Left hindlimb (tissue), 1 donor: Measurements from ENCODE around the gene RHOT1.
"Not testable (repeated sequence)": the region's sequence is repeated elsewhere in the genome, so short reads cannot be mapped to it uniquely, and the experiment has no call there.

Experiments
- DNase-seq: peaks from one replicate; pipeline ENCODE4 v3.0.0-alpha.2; 2018

Gene RHOT1

DNA sequence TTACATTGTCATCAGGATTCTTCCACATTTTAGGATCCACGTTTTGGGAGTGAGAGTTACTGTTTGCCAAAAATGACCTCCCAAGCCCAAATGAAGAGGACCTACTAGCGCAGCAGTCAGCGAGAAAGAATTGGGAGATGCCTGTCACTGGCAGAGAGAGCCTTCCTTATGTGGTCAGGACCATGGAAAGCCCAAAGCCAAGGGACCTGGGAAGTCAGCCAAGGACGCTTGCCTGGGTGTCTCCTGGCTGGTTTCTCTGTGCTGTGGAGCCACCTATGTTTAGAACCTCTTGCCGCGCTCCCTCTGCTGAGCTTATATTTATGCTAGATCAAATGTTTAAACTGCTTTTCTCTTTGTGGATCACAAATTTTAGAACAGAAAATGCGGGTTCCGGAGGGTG is 98.4 kb downstream of the RHOT1 start:
- peak; percentile 52 for DNase-seq

DNA sequence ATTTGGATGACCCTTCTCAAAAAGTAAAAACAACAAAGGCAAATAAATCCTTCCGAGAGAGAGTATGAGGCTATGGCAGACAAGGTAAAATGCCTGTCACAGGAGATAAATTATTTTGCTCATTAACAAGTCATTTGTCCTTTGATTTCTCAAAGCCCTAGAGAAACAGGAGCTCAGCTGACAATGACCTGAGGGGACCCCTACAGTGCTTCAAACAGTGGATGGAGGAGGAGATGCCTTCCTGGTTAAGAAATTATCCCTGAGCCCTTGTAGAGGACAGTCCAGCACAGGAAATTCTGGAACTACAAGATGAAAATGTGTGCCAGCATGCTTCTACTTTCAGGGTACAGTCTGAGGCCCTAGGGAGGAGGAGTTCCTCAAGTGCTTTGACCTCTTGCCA is 99.3 kb downstream of the RHOT1 start:
- DNase-seq: no peak

DNA sequence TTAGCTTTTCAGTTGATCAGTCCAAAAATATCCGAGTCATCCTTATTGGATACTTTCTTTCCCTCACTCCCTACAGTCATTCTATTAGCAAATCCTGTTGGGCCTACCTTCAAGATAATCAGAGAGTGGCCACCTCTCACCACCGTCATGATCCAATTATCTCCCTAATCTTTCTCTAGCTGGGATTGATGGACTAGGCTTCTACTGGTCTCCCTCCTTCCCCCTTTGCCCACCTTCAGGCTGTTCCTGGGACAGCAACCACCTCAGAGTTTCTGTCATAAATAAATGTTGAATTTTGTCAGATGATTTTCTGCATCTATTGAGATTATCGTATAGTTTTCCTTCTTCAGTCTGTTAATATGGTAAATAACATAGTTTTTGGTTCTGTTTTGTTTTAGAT is 107.2 kb downstream of the RHOT1 start:
- DNase-seq: no peak

DNA sequence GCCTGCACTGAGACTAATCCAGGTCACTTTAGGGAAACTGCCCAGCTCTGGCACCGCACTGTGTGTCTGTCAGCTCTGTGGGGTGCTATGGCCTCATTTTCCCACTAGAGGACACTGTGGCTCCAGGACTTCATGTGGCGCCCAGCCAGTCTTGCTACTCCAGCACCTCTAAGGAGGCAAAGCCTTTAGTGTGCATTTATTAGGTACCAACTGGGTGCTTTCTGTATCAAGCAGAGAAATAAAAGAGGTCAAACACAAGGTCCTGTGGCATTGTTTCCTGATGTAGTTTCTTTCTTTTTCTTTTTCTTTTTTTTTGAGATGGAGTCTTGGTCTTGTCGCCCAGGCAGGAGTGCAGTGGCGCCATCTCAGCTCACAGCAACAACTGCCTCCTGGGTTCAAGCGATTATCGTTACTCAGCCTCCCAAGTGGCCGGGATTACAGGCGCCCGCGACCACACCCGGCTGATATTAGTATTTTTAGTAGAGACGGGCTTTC is 110.9 kb downstream of the RHOT1 start:
- peak; percentile 72 for DNase-seq

DNA sequence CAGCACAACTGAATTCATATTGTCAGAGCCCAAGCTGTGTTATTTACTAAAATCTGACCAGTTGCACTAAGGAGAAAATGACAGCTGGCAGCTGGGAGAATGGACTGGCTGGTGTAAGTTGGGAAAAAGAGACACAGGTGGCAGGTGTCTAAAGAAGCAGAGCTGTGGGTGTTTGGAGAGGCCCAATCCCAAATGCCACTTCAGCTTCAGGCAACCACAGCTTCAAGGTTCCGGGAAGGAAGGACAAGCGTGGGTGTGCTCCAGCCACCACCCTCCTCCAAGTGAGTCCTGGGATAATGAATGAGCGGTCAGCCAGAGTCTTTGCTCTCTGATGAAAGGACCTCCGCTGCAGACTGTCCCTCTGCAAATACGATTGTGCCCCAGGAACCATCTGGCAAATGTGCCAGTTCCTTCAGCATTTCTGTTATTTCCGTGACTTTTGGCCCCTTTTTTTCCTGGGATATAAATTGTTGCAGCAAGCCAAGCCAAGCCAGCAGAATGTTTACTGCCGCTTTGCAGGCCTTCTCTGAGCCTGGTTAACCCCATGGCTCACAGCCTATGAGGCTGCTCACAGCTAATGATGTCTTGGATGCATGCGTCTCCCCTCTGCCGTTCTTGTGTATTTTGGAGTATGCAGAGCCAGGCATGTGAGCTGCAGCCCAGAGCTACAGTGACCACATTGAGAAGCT is 113.9 kb downstream of the RHOT1 start:
- DNase-seq: no peak

DNA sequence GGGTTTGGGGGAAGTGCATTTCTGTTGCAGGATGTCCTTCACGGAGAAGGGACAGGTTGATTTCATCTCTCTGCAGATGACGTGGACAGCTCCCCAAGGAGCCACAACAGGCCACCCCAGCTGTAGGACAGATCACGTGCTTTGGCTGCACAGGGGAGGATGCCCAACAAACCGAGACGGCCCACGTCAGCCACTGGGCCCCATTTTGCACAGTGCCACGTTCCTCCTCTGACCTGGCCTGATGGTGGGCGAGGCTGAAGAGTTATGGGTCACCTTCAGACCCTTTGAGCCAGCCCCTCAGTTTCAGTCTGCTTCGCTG is 114.4 kb downstream of the RHOT1 start:
- DNase-seq: no peak

DNA sequence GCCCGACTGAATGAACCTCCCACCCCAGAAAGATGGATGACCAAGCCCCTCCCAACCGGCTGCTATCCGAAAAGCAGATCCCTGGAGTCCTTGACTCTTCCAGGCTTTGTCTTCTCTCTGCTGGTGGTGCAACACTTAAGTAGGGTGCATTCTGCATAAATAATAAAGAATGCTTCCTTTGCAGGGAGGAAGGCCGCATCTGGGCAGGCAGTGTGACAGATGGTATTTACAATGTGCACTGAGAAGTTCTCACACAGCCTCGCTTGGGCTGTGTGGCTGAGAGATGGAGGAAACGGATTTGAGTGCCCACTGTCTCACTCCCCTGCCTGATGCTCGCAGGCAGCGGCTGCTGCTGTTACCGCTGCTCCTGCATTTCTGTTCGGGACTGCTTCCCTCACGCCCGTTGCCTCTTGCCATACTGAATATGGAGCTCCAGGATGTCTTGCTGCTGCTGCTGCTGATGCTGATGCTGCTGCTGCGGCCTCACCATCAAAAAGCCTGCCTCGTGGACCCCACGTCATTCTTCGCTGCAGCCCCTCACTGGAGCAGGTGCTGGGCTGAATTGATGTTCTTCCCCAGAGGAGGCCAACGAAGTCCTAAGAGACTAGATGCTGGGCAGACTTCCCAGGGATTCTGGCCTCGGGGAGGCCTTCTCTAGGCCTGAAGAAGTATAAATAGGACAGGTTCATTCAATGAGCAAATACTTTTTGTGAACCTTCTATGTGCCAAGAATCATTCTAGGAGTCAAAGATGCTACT is 116.3 kb downstream of the RHOT1 start:
- DNase-seq: no peak

DNA sequence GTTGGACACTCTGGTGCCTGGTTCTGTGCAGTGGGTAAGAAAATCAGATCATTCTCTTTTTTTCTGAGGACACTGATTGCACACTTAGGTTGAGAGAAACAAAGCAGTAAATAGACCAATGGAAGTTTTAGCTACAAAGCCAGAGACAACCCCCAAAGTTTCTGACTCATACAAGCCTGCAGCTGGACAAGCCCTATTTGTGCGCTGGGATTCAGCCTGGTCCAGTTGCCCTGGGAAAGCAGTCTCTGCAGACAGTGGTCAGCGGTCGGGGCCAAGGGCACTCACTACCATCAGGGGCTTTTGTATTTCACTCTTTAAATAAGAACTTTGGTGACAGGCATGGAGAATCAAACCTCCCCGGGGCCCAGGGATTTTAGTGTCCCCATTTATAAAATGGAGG is 117.3 kb downstream of the RHOT1 start:
- no peak for DNase-seq

DNA sequence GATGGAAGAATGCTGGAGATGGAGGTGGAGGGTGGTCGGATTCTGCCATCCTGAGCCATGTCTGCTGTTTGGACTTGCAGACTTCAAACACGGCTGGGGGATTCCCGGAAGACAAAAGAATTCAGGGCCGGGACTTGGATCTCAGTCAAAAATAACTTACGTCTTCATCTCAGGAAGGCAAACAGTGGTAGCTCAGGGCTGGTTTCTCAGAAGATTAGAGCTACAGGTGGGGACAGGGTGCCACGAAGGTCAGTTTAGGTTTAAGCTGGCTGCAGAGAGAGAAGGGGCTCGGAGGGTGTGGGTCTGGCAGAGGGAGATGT is 119.1 kb downstream of the RHOT1 start:
- DNase-seq: no peak

DNA sequence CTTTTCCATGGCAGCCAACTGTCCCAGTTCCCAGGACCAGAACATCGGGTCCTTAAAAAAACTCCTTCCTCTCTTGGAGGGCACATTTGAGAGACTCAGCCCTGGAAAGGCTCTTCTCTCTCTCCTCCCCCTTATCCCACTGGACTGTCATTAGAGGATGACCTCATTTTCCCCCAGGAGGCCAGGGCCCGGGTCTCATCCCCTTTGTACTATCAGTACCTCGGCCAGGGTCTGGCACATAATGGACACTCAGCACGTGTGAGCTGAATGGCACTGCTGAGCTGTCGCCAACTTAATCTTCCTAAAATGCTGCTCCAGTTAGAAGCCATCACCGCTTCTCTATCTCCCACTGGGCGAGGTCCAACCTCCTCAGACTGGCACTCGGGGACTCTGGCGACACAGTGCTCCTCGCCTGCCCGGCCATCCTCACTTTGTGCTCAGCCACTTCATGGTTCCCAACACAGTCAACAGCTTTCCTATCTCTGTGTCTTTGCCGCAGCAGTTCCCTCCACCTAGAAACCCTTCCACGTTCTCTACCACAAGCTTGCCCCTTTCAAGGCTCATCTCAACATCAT is 119.7 kb downstream of the RHOT1 start:
- DNase-seq: no peak

DNA sequence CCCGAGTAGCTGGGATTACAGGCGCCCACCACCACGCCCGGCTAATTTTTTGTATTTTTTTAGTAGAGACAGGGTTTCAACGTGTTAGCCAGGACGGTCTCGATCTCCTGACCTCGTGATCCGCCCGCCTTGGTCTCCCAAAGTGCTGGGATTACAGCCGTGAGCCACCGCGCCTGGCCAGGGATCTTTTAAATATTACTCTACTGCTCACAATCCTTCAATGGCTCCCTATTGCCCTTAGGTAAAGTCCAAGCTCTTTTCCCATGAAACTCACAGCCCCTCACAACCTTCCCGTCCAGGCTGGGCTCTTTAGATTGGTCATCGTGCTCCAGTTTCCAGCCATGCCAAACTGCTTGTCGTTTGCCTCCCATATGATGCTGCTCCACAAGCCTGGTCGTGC is 121.2 kb downstream of the RHOT1 start:
- DNase-seq: not testable (repeated sequence)

DNA sequence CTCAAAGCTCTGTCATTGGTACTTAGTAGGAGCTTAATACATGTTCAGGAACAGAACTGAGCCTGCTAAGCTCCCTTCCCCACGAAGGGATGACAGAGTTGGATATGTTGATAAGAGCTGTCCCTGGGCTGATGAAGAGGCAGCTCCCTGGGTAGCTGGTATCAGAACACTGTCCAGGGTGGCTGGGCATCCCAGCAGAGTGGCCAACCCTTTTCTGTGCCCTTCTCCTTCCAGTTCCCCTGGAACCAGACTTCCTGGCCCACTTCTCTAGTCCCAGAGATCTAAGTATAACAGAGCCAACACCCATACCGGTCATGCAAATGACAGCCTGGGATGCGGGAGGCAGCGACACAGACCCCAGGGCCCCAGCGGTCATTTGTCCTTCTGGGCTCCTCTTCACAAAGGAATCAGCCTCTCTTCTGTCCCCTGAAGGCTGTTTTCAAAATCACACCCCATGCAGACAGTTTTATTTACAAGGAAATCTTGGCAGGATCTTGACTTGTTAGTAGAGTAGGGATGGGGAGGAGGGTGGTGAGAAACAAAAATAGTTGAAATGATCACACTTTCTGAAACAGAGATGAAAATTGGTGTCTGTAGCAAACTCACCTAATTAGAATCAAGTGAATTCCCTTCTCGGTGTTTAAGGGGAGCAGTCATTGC is 122.0 kb downstream of the RHOT1 start:
- DNase-seq: no peak

DNA sequence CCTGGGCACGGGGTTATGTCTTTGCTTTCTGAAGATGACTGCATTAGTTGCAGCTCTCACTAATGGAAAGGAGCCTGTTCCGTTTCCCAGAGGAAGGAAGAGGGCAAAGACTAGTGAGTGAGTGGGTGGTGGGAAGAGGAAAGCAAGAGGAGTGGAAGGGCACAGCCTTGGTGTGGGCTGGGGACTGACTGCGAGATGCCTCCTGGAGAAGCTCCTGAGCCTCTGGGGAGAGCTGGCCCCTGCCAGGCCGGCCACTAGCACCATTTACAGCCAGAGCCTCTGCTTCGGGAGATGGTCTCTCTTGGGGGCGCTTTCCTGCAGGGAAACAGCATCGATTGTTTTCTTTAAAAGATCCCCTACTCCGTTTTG is 122.5 kb downstream of the RHOT1 start:
- no peak for DNase-seq

DNA sequence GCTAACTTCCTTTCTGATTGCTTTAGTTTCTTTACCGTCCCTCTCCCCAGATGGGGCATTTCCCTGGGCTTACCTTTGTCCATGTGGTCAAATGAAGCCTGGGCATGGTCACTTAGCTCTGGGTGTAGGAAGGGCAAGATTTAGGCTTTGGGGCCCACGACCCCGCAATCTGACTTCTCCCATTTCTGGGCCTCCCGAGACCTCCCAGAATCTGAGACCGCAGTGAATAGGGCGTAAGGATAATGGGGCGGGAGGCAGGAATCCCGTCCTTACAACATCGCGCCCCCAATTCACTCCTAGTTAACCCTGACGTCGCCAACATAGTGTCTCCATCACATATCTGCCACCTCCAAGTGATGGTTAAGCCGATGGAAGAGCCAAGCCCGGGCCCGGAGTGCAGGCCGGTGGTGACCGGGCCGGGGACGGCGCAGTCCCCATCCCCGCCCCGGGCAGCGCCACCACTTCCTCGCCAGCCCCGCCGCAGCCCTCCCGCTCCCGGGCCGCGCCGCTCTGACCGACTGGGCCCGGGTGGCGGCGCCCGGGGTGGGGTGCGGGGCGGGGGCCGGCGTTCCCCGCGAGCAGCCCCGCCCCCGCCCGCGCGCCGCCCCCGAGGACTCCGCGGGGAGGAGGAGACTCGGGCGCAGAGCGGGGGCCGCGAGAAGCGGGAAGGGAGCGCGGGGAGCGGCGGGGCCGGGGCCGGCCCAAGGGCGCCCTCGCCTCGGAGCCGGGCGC is 123.1 kb downstream of the RHOT1 start, which contains the start of gene RHBDL3:
RHBDL3 (plus strand) TSS at position 641 of the 732 bp plus-strand sequence. CDS start 358 bp downstream, outside the sequence.
- DNase-seq: no peak

DNA sequence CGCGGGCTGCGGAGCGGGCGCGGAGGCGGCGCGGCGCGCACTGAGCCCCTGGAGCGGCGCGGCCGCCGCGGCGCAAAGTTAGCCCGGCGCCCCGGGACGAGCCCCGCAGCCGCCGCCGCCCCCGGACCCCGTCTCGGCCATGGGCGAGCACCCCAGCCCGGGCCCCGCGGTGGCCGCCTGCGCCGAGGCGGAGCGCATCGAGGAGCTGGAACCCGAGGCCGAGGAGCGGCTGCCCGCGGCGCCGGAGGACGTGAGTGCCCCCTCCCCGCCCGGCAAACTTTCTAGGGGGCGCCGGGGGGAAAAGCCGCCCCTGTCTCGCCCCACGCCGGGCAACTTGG is 123.7 kb downstream of the RHOT1 start:
- no peak for DNase-seq

DNA sequence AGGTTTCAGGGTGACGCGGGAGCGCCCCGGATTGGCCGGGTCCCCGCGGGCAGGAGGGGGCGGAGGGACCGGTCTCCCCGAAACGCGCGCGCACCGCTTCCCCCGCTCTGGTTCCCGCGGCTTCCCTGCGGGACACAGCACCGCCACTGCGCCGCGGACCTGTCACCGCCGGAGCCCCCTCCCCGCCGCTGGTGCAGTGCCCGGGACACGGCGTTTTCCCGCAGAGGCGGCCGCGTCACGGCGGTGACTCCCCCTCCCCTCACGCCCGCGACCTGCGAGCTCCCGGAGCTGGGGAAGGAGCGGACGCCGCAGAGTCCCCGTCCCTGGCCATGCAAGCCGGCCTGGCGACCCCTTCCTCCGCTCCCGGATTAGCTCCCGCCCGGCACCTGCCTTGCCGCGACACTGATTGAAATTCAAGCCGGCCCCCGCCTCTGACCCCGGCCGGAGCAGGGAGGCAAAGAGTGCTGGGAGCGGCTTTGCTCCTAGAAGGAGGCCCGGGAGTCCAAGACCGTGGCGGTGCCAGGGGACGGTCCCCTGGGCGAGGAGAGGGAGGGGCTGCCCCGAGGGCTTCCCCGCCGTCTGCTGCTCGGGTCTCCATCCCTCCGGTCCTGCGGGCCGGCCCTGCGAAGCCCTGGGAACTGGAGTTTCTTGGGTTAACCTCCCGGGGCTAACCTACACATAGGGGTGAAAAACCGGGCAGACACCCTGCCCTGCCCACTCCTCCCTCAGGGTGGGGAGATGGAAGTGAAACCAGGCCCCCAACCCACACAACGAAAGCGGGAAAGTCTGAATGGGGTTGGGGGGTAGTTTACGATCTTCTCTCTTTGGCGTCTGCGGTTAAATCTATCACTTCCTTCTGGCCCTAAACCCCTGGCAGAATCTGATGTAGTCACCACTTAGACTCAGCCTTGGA is 124.3 kb downstream of the RHOT1 start:
- DNase-seq: no peak

DNA sequence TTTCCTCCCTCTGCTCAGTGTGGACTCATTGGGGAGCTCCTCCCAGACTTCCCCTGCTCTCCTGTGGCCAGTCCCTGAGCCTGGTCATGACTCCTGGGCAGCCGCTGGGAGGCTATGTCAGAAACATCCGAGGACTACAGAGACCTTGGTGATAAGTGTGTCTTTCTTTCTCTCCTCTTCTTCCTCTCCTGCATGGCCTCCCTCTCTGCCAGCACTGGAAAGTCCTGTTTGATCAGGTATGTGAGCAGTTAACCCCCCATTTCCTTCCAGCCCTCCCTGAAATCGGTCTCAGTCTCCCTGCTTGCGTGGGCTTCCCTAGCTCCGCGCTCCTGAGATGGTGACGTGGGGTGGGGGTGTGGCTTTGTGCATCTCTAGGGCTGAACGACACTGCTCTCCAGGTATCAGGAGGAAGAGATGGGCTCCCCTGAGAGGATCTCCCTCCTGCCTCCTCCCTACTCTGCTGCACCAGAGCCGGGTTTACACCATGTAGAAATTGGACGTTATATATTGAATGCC is 125.4 kb downstream of the RHOT1 start:
- DNase-seq: no peak

DNA sequence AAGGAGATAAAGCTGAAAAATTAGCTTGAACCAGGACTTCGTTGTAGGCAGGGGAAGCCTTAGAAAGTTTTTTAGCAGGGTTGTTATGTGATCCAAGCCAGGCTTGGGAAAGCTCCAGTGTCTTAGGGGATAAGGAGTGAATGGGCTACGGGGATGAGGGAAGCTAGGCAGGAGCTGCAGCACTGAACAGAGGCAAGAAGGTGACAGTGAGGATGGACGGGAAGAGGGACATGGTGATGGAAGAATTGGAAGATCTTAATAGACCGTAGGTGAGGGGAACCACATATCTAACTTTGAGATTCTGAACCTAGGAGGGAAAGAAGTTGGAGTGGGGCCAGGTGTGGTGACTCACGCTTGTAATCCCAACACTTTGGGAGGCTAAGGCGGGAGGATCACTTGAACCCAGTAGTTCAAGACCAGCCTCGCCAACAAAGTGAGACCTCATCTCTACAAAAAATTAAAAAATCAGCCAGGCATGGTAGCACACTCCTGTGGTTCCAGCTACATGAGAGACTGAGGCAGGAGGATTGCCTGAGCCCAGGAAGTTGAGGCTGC is 126.5 kb downstream of the RHOT1 start:
- DNase-seq: no peak

DNA sequence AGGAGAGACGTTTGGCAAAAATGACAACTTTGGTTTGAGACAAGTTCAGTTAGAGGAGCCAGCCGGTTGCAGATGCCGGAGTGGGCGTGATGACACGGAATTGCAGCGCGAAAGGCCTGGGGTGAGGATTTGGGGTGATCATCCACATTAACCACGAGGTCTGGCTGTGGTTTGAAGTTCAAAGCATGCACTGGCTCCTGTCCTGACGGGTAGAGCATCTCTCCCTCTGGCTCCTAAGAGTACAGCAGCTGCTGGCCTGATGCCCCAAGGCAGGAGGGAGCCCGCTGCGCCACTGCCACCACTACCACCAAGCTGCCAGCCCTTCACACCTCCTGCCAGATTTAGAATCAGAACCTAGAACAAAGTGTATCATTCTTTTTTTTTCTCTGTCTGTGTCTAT is 127.1 kb downstream of the RHOT1 start:
- DNase-seq: no peak

DNA sequence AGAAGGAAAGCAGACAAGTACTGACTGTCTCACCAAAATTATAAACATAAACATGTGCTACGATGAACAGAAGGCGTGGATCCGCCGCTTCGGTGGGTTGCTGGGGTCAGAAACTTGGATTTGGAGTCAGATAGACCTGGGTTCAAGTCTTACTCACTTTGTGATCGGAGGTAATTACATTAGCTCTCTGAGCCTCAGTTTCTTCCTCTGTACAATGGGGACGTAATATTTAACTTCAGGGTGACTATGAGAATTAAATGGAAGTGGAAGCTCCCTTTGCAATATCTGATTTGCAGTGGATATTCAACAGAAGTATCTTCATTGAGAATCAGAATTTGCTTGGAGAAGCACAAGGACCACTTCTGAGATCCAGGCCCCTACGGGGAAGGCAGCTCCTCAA is 129.5 kb downstream of the RHOT1 start:
- DNase-seq: no peak

DNA sequence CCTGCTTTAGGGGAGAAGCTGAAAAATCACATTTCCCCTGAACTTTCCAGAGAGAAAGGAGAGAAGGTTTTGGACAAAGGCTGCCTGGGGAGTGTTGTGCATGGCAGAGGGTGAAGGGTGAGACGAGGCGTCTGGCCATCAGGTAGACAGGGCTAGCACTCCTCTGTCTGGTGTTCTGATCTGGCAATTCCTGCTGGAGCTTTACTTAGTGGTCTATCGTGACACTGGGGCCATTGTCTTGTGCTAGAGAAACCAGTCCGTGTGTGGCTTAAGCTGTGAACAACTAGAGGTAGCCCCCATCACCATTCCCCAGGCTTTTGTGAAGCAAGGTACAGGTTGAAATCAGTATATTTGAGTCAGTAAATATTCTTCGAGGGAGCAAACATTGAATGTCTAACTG is 131.8 kb downstream of the RHOT1 start:
- no peak for DNase-seq

DNA sequence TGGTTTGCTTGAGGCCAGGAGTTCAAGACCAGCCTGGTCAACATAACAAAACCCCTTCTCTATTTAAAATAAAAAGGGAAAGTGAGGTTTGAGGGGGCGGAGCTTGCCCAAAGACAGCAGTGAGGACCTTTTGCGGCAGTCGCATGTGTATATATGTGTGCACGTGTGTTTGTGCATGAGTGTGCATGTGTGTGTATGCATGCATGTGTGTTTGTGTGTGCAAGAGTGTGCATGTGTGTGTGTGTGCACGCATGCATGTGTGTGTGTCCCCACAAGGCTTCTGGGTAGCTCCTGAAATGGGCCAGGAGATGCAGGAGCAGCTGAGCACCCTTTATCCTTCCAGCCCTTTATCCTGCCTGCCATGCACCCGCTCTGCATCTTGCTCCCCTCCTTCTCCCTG is 132.3 kb downstream of the RHOT1 start:
- no peak for DNase-seq
